Parathyroid adenoma (tissue), 2 donors: ENCODE results near the gene C15orf39.
A peak's percentile ranks its signal among the peaks of the same experiment; 100 is the strongest.

ENCODE experiments used
- H2AFZ ChIP-seq: fragments of 300-600 bp; sonication (generic); one replicate; pipeline ENCODE4 v1.7.0; 2017; ENCODE audit warnings: antibody characterized with exemption, mild to moderate bottlenecking
- H3K27ac ChIP-seq: fragments of 300-600 bp; sonication (generic); one replicate; pipeline ENCODE4 v1.7.0; 2017
- H3K27me3 ChIP-seq: fragments of 300-600 bp; sonication (generic); one replicate; pipeline ENCODE4 v1.7.0; 2017; ENCODE audit warnings: low read length; ENCODE audit not compliant: control insufficient read depth, insufficient read depth
- H3K36me3 ChIP-seq: fragments of 300-600 bp; sonication (generic); one replicate; pipeline ENCODE4 v1.7.0; 2017; ENCODE audit warnings: low read length; ENCODE audit not compliant: control insufficient read depth, insufficient read depth
- H3K4me1 ChIP-seq: fragments of 300-600 bp; sonication (generic); one replicate; pipeline ENCODE4 v1.7.0; 2017; ENCODE audit warnings: control low read depth
- H3K4me2 ChIP-seq: fragments of 300-600 bp; sonication (generic); one replicate; pipeline ENCODE4 v1.7.0; 2017; ENCODE audit warnings: low read length
- H3K4me3 ChIP-seq: fragments of 300-600 bp; sonication (generic); one replicate; pipeline ENCODE4 v1.7.0; 2017; ENCODE audit warnings: low read depth, low read length
- H3K79me2 ChIP-seq: fragments of 300-600 bp; sonication (generic); one replicate; pipeline ENCODE4 v1.7.0; 2017; ENCODE audit warnings: control low read depth
- H3K9ac ChIP-seq: fragments of 300-600 bp; sonication (generic); one replicate; pipeline ENCODE4 v1.7.0; 2017; ENCODE audit warnings: mild to moderate bottlenecking
- H3K9me3 ChIP-seq: fragments of 300-600 bp; sonication (generic); one replicate; pipeline ENCODE4 v1.7.0; 2017; ENCODE audit warnings: low read length; ENCODE audit not compliant: control insufficient read depth
- TF ChIP-seq, protein P1 (sequence below): fragments of 300-600 bp; sonication (generic); IDR thresholded peaks from one replicate; pipeline ENCODE4 v1.7.0; 2017; ENCODE audit warnings: antibody characterized with exemption, mild to moderate bottlenecking
- donor health status: primary hyperparathyroidism.

Gene C15orf39

DNA sequence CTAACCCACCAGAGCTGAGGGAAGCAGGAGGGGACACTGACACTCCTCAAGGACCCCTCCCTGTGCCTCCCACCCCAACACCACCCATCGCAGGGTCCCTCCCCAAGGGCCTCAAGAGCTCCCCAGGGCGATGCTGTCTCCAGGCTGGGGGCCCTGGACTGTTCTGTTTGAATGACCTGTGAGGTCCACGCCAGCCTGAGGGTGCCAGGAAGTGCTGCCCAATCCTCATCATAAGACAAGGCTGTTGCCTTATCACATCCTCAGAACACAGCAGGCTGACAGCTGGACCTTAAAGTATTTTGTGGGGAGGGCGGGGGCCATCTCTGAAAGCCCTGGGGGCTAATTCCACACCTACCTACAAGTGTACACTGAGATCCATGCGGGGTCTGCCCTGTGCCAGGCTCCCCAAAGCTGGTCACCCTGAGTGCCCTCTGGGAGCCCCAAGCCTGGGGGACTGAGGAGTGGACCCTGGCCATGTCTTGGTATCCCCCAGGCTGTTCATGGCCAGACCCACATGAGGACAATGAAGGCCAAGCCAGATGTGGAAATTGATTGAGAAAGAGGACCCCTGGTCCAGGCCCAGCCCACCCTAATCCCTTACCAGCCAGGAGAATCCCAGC, 32.6 kb downstream of the C15orf39 start:
- TF ChIP-seq, protein P1, sequence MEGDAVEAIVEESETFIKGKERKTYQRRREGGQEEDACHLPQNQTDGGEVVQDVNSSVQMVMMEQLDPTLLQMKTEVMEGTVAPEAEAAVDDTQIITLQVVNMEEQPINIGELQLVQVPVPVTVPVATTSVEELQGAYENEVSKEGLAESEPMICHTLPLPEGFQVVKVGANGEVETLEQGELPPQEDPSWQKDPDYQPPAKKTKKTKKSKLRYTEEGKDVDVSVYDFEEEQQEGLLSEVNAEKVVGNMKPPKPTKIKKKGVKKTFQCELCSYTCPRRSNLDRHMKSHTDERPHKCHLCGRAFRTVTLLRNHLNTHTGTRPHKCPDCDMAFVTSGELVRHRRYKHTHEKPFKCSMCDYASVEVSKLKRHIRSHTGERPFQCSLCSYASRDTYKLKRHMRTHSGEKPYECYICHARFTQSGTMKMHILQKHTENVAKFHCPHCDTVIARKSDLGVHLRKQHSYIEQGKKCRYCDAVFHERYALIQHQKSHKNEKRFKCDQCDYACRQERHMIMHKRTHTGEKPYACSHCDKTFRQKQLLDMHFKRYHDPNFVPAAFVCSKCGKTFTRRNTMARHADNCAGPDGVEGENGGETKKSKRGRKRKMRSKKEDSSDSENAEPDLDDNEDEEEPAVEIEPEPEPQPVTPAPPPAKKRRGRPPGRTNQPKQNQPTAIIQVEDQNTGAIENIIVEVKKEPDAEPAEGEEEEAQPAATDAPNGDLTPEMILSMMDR: no peak

DNA sequence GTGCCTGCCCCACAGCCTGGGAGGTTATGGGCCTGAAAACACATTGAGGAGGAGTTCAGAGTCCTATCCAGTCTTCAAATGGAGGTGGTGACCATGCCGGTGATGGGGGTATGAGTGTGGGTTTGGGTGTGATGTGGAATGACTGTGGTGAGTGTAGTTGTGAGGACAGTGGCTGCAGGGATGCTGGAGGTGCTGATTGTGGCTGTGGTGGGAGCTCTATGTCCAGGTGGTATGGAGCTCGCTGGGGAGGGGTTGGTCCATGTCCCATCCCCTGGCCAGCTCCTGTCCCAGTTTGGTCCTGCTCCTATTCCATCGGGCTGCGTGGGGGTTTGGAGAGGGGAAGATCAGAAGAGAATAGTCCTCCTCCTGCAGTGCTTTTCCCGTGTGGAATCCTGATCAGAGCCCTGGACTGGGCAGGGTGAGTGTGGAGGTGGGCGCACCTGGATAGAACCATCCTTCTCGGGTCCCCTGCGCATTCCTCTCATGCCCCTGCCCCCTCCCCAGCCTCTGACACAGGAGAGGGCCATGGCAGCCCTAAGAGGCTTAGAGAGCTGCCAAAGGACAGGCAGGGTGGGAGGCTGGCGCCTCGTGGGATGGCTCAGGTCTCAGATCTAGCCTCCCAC, 33.5 kb downstream of the C15orf39 start:
- TF ChIP-seq, protein P1: no peak
- H3K9me3 ChIP-seq: no peaks in the 10 kb centered on the region
- H3K27ac ChIP-seq: no peak overlapping the region
- no peaks in the 10 kb centered on the region for H3K36me3 ChIP-seq
- H3K4me1 ChIP-seq: peaks cover 2% of the 10 kb centered on the region
- H3K79me2 ChIP-seq: no peaks in the 10 kb centered on the region
- H3K4me3 ChIP-seq: no peak overlapping the region
- H3K27me3 ChIP-seq: no peaks in the 10 kb centered on the region
- H2AFZ ChIP-seq: no peak overlapping the region
- no peak overlapping the region for H3K9ac ChIP-seq
- no peak overlapping the region for H3K4me2 ChIP-seq

More for the DNA sequence above, 32.6 kb downstream of the C15orf39 start:
- H3K4me1 ChIP-seq: peaks cover 4% of the 10 kb centered on the region
- H3K9me3 ChIP-seq: no peaks in the 10 kb centered on the region
- no peak overlapping the region for H3K4me3 ChIP-seq
- no peak overlapping the region for H3K4me2 ChIP-seq
- no peak overlapping the region for H3K27ac ChIP-seq
- no peaks in the 10 kb centered on the region for H3K36me3 ChIP-seq
- H3K79me2 ChIP-seq: no peaks in the 10 kb centered on the region
- no peak overlapping the region for H2AFZ ChIP-seq
- no peaks in the 10 kb centered on the region for H3K27me3 ChIP-seq
- no peak overlapping the region for H3K9ac ChIP-seq

DNA sequence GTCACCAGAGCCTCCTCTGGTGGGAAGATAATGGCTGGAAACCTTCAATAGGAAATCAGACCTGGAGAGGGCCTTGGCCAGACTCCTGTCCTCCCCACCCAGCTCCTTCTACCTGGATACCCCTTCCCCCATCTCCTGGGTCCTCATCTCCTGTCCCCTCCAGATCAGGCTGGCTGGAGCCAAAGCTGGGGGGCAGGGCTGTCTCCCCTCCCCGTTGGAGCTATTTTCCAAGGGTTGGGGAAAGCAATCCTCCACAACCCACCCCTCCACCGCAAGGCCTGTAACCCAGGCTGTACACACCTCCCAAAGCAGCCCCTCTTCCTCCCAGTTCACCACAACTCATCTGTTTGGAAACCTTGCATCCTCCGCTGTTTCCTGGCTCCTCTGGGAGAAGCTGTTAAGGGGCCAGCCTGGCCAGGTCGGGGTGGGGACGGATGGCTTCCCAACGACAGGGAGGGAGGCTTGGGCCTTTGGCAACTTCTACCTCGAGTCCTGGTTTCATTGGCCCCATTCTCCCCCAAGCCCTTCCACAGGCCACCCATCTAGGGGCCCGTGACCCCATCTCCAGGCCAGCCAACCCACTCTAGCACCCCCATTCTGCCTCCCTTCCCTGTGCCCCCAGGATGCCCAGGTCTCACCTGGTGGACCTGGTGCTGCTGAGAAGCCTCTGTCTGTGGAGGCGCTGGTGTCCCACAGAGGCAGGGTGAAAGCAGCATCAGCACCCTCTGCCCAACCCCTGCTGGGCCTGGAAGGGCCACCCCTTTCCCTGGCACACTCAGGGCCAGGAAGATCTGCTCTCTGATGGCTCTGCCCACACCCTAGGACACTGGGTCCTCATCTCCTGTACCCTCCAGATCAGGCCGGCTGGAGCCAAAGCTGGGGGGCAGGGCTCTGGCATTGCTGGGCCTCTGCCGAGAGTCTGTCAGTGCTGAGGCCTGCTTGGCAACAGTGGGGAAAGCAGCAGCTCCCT, 34.4 kb downstream of the C15orf39 start:
- H3K9me3 ChIP-seq: no peaks in the 10 kb centered on the region
- H2AFZ ChIP-seq: peak overlapping the region; percentile 62
- no peak overlapping the region for H3K4me2 ChIP-seq
- no peak overlapping the region for H3K4me3 ChIP-seq
- no peak overlapping the region for H3K27ac ChIP-seq
- H3K4me1 ChIP-seq: no peaks in the 10 kb centered on the region
- H3K27me3 ChIP-seq: no peaks in the 10 kb centered on the region
- no peaks in the 10 kb centered on the region for H3K79me2 ChIP-seq
- TF ChIP-seq, protein P1: no peak
- no peaks in the 10 kb centered on the region for H3K36me3 ChIP-seq
- no peak overlapping the region for H3K9ac ChIP-seq

DNA sequence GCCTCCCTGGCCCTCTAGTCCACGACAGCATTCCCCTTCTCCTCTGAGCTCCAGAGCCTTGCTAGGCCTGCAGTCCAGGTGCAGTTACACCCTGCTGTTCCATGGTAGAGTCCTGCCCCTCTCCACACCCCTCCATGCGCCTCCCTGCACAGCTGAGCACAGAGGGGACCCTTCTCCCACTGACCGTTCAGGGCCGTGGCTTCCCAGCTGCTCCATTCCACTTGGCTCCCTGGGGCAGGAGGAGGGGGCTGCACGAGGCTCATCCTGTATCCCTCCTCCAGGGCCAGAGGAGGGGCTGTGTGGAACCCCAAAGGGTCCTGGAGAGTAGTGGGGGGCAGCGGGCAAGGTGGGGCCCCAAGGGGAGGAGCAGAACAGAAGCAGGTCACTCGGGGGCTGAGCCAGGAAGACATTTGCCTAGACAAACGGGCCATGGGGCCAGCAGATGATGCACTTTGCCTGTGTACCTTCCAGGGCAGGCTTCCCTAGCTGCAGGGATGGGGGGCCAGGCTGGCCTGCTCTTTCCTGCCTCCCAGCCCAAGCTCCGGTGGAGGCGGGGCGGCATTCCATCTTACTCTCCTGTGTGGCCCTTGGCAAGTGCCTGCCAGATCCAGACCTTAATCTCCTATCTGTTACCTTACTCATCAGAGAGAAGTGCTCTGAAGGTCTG, 35.8 kb downstream of the C15orf39 start:
- H3K4me3 ChIP-seq: no peak overlapping the region
- H3K79me2 ChIP-seq: no peaks in the 10 kb centered on the region
- H3K27ac ChIP-seq: no peak overlapping the region
- no peaks in the 10 kb centered on the region for H3K4me1 ChIP-seq
- H3K4me2 ChIP-seq: no peak overlapping the region
- no peak overlapping the region for H2AFZ ChIP-seq
- no peak overlapping the region for H3K9ac ChIP-seq
- TF ChIP-seq, protein P1: no peak
- no peaks in the 10 kb centered on the region for H3K27me3 ChIP-seq
- no peaks in the 10 kb centered on the region for H3K36me3 ChIP-seq
- no peaks in the 10 kb centered on the region for H3K9me3 ChIP-seq
